GM12873 (cell line): ENCODE data around the gene USF2.

Experiments
- CTCF ChIP-seq: IDR thresholded peaks from 2 replicates; pipeline ENCODE4 v1.5.1; 2012; ENCODE audit warnings: low read depth, mild to moderate bottlenecking, moderate library complexity, low read length, control low read depth; ENCODE audit not compliant: insufficient read depth; ENCODE audit errors: missing control alignments

USF2 gene

GRCh38 chr19:35299523-35300338, 31.0 kb downstream of the USF2 start:
- no peak for TF ChIP-seq CTCF

- no peak for TF ChIP-seq CTCF
Observed at GRCh38 chr19:35300339-35300649, 31.5 kb downstream of the USF2 start.

- no peak for TF ChIP-seq CTCF
Observed at GRCh38 chr19:35301961-35302360, 33.2 kb downstream of the USF2 start.

DNA sequence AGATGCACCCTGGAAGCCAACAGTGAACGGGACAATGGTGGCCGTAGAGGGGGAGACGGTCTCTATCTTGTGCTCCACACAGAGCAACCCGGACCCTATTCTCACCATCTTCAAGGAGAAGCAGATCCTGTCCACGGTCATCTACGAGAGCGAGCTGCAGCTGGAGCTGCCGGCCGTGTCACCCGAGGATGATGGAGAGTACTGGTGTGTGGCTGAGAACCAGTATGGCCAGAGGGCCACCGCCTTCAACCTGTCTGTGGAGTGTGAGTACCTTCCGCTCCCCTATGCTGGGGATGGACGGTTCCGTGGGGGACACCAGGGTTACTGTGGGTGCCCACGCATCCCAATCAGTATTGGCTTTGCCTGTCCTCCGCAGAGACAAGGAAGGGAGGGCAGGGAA, 33.7 kb downstream of the USF2 start:
- TF ChIP-seq CTCF: no peak

DNA sequence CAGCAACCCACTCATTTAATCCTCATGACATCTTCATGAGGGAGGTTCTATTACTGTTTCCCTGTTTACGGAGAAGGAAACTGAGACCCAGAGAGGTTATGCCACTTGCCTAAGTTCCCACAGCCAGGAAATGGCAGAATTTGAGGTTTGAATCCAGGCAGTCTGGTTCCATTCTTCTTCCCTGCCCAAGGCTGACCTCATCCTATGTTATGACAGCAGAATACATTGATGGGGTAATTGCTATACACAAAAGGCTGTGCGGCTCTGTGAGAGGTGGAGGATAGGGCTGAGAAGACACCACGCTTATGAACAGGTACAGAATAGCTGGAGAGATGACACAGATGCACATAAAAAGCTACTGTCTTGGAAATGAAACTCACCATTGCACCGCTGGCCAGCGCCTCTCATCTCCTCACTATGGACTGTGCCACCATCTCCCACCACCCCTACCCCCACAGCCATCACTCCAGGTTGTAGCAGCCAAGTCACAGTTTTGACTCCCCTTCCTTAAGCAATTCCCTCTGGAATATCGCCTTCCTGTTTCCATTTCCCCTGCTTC, 34.7 kb downstream of the USF2 start:
- no peak for TF ChIP-seq CTCF

DNA sequence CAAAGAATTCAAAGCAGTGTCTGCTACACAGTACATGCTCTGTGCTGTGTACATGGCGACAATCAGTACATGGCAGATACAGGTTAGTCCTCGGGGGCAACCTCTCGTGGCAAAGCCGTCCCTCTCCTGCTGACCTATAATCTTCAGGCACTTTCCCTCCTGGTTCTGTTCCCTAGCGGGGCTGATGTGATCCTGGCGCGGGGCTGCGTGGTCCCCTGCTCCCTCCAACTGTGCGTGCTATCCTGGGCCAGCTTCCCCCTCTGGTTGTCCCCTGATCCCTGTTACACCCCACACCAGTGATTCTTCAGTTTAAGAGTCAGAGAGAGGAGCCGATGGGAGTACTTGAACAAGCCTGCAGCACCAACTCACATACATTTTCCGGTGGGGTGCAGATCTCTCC, 35.3 kb downstream of the USF2 start:
- no peak for TF ChIP-seq CTCF

DNA sequence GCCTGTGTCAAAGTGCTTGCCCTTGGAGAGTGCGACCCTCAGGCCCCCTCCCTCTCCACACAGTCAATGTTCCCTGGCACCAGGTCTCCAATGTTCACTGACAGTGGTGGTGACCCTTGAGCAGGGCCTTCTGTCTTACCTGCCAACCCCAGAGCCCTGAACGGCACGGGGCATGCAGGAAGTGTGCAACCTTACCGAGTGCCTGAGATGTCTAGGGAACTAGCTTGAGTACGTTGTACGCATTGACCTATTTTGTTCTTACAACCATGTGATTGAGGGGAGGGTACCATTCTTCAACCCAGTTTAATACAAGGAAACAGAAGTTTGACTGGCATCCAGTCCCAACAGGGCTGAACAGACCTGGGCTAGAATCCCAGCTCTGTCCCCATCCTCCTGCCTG, 36.4 kb downstream of the USF2 start:
- TF ChIP-seq CTCF: no peak
